ENCODE measurements around the gene ANKRD35.

DNA sequence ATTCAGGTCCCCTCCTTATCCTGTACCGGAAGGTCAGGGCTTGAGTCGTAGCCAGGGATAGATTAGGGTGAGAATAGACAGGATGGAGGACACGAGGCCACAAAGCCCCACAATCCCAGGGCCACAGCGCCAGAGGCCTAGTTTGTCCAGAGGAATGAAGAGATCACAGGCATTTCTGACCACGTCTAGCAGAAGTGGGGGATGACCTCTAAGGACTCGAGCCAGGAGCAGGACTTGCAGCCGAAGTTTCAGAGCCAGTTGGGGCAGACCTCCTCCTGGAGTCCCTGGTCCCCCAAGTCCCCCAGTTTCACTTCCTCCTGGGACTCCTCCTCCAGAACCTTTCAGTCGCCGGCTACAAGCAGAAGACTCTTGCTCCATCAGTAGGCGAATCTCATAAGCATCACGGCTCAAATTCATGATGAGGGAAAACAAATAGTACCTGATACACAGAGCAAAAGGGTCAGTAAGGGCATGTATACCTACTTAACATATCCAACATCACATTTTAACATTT is 26.5 kb upstream of the ANKRD35 start:
- TF ChIP-seq GATA3 (IDR thresholded peaks at IDR 0.05; ENCODE audit: low read depth, low read length) = no peak
- no peak for TF ChIP-seq GATA2 (IDR thresholded peaks at IDR 0.05; ENCODE audit: low read depth, low read length)

All from SH-SY5Y (cell line).